Cortex of kidney (tissue), 1 donor: Measurements from ENCODE around the gene C2CD4A.

Experiments used
- DNase-seq: peaks from one replicate; lab custom pipeline; 2025; lab: John Stamatoyannopoulos, UW

Gene C2CD4A

DNA sequence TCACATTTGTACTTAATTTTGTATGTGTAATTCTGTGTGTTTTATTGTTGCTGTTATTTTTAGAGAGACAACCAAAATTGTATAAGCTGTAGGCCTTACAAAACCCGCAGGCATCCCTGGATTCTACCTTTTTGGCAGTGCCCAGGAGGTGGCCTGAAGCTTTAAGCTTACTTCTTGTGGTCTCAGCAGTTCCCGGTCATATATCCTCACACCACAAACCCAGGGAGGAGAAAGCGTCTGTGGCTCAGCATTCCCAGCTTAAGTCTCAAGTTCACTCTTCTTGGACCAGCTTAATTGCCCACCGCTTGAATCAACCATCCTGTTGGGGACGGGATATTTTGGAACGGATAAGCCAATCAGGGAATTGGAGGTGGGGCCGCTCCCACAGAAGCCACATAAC is 36.7 kb downstream of the C2CD4A start:
- DNase-seq = no peak

DNA sequence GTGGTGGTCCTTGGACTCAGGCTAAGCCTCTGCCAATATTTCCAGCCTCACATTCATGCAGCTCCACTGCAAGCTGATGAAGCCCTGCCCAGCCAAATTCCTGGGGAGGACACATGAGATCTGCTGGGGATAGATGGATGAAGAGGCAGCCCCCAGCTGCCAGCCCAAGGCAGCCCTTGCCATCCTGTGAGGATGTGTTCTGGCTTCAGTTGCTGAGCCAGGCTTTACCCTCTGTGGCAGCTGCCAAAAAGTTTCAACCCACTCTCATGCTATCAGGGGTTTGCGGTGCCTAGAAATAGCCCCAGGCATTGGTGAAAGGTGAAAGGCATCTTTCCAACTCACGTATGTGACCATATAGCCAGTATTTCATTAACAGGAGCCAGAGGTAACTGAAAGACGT is 37.6 kb downstream of the C2CD4A start:
- no peak for DNase-seq

DNA sequence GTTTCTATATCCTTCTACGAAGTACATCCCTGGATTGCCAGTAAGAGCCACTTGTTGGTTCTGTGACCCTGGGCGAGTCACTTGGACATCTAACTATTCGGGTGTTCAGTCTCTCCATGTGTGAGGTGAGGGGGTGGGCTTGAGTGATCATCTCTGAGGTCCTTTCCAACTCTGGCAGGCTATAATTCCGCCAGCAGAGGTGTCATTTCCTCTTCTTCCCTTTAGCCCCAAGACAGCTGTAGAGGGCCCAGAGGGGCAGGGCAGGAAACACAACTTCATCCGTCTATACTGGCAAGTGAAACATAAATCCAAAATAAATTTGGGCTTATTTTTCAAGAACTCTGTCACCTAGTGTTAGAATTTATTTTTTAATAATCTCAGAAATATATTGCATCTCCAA is 38.1 kb downstream of the C2CD4A start:
- DNase-seq = no peak

DNA sequence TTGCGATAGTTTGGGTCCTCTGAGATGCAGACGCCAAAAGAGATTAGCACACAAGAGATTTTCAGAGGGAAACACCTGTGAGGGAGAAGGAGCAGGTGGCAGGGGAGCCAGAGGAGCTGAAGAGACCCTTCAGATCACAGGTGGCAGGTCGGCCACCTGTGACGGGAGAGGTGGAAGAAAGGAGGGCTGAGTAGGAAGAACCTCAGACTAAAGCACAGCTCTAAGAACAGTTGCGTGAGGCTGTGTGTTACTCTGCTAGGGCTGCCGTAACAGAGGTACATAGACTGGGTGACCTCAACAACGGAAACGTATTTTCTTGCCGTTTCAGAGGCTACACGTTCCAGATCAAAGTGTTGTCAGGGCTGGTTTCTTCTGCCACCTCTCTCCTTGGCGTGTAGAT is 38.5 kb downstream of the C2CD4A start:
- no peak for DNase-seq

DNA sequence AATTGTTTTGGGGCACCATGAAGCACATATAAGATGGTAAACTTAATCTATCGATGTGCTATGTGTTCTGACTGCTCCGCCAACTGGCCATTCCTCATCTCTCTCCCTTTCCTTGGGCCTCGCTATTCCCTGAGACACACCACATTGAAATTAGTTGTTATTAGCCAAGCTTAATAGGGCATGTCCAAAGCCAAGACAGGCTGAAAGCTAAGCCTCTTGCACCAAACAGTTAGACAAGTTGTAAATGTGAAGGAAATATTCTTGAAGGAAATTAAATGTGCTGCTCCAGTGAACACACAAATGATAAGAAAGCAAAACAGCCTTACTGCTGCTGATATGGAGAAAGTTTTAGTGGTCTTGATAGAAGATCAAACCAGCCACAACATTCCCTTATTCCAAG is 39.3 kb downstream of the C2CD4A start:
- no peak for DNase-seq

DNA sequence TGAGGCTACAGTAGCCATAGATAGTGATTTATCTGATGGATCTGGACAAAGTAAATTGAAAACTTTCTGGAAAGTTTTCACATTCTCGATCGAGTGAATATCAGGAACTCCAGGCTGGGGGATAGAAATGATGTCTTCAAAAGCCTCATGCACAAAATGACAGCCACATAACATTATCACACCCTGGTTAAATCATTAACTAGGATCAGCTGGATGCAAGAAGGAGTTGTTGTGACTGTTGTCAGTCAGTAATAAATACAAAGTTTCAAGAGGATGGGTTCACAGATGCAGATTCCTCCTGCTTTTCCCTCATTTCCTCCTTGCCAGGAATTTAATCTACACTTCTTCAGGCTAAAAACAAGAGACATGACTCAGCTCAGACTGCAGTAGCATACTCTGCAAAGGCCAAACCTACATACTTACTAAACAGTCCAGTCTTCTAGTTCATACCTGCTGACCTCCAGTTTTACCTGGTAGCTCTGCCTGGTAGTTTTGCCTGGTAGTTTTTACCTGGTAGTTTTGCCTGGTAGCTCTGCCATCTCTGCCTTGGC is 40.9 kb downstream of the C2CD4A start:
- no peak for DNase-seq

DNA sequence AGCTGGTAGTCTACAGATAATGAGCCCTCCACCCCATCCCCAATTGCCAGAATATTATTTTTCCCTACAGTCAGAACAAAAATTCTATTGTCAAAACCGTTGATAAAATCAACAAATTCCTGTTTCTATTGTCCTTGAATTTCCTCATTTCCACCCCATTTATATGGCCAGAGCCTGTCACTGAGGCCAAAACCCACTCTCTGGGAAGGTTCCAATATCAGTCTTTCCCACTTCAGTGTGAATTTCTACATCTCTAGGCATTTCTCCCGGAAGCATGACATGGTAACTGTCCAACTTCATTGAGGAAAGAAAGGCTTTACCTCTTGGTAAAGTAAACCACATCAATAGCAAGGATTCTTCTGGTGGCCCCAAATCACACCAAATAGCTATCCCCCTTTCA is 41.6 kb downstream of the C2CD4A start:
- no peak for DNase-seq

DNA sequence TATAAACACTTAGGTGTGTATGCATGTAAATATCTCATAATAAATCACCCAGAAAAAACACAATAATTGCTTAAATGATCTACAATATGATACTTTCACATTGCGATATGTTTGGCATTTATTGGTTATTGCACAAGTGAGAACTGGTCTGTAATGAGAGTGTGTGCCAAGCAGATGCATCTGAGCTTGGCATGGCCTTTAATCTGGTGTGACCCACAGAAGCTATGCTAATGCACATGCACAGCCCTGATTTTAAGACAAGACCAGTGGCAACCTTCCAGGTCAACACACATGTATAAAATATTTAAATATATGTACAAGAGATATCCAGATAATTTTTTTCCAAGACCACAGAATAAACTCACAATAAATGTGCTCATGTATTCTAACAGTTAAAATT is 42.7 kb downstream of the C2CD4A start:
- no peak for DNase-seq

DNA sequence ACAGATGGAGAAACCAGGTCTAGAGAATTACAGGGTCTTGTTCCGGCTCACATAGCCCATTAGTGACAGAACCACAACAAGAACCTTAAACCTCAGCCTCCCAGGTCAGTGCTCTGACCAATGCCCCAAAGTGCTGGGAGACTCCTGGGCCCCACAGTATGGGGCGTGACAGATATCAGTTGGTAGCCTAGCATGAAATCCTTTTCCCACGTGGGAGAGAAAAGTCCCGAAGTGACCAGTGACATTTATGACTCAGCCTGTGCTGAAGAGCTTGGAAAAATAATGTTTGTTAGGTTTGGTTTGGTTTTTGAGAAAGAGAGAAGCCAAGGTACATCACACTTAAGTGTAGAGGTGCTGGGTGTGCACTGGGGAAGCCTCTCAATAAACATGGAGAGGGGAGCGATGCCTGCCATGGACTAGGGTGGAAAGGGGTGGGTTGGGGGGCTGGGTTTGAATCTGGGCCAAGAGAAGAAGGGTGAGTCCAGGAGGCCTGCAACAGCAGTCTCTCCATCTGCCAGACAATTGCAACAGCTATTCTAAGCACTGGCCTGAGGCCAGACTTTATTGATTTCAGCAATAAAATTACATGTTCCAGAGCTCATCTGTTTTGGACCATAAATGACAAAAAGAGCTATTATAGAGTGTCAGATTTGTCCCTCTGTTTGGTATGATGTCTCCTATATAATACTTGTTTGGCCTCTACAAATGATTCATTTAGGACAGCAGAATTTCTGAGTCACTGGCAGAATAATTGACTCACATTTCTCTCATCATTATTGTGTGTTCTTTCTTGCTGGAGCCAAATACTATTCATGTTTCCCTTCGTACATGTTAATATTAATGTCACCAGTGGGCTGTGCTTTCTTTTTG is 43.4 kb downstream of the C2CD4A start:
- no peak for DNase-seq

DNA sequence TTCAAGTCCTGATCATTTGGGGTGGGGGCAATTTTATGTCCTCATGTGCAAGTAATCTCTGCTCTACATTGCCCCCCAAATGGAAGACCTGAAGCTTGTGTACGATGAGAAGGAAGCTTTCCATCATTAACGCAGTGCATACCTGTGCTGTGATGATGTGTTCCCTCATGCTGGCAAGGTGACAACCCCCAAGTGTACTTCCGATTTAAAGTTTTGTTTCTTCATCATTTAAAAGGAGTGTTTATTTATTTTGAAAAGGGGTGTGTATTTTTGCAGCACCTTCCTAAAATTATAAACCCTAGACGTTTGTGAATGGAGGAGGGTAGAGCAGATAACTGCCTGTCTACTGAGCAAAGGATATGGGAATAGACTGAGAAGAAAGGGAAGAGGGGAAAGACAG is 45.3 kb downstream of the C2CD4A start:
- DNase-seq = no peak

DNA sequence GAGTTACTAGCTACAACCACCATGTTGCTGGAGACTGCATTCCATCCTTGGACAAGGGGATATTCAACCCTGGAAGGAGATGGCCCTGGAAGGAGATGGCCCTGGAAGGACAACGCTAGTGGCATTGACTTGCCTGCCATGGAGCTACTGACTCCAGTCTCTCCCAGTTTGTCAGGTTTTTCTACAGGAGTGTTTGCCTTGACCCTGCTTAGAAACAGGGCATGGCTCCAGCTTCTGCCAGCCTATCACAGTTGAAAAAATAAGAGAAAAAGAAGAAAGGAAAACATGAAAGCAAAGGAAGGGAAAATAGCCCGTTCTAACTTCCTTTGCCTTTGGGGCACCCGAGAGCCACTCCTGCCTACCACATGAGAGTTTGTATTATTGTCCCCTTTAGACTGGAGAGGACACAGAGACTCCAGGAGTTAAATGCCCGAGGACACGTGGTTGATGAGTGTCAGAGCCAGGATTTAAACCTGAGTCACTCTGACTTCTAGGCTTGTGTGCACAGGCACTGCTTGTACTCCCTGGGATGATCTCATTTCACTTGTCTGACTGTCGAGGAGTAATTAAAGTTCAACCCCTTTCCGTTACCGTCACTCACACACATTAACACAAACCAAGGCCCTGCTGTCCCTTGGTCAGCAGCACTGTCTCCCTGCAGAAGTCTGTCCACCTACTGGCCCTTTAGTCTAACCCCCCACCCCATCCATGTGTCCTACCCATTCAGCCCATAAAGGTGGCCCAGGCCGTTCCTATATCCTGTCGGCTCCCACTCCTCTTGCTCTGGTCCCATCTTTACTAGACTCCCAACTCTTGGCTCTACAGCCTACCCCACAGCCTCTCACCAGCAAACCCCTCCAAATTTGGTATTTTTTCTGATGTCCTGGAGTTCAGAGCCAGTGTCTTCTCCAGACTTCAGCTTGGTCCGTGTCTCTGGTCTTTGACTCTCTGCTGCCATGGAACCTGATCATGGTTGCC is 46.1 kb downstream of the C2CD4A start:
- DNase-seq = no peak

DNA sequence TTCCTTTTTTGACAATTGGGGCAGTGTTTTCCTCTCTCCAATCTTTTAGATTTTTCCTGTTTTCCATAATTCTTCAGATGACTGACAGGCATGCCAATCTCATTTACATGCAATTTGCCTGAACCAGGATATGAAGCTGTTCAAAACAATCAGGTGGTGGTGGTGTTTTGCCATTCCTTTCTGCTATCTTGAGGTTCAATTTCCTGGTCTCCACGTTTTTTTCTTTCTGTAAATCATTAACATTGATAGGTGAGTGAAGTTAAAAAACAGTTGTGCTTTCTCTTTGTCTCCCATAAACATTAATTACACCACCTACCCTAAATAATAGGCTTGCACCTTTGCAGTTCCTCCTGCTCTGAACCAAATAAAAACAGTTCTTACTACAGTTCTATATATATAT is 49.1 kb downstream of the C2CD4A start:
- DNase-seq = no peak

DNA sequence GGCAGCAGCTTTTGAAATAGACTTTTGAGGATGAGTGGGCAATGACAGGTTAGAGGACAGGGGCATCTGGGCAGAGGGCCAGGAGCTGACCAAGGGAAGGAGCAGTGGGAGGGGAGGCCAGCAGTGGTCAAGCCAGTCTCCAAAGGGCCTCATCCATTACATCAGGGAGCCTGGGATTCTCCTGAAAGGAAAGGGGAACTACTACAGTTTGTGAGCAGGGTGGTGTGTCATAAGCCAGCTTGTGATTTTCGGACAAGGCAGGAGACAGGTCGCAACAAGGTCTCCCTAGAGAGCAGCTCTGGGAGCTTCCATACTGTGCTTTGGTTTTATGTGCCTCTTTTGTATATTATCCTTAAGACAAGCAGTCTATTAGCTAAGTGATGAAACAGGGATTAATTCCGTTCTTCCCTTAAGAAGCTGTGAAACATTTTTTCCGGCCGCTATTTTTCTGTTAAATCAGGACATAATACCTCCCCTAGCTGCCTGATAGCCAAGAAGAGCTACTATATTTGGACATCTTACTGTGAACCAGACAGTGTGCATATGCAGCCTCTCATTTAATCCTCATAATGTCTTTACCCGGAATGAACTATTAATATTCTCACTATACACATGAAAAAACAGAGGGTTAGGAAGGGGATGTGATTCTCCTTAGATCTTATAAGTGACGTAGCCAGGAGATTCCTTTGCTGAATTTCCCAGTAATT is 51.9 kb downstream of the C2CD4A start:
- no peak for DNase-seq

DNA sequence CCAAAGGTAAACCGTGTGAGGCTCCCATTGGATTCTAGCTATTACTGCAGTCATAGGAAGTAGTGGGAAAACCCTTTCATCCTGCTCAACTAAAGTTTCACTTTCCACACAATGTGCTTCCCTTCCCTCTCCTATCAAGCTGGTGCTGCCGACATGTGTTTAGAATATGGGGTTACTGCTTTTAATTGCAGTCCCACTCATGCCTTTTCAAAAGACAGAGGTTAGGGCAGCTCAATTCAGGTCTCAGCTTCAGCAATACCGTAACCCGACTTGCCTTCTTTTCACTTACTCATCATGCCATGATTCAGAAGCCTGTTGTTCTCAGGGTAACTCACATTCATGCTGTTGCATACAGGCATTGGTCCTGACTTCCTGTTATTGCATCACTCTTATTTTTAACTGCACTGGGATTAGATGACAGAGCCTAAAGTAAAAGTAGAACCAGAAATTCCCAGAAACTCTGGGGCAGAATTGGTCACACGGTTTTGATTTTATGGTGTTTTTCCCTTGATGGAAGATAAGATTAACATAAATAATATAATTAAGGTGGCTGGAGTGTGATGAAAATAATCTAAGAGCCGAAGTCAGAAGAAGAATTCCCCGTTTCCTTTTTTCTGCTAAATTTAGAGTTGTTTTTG is 52.6 kb downstream of the C2CD4A start:
- no peak for DNase-seq

DNA sequence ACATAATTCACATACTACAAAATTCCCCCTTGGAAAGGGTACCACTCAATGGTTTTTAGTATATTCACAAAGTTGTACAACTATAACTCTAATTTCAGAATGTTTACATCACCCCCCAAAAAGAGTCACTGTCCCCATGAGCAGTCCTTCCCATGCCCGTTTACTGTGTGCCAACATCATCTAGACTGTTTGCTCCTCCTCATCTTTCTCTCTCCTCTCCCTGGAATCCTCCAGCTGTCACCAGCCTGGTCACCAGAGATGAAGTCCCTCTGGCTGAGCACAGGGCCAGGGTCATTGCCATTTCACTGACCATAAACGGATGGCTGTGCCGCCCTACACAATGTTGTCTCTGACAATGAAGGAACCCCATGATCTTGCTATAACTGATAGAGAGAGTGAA is 53.1 kb downstream of the C2CD4A start:
- no peak for DNase-seq
